GM12891 (cell line): ENCODE results near the gene CCDC92.

ENCODE experiments used
- POLR2AphosphoS5 ChIP-seq: IDR thresholded peaks from 2 replicates; pipeline ENCODE4 v1.6.1; 2011; ENCODE audit warnings: low read depth, low read length, control low read depth
- TAF1 ChIP-seq: IDR thresholded peaks from 2 replicates; pipeline ENCODE4 v1.6.1; 2011; ENCODE audit warnings: low read depth, low read length, control low read depth

DNA sequence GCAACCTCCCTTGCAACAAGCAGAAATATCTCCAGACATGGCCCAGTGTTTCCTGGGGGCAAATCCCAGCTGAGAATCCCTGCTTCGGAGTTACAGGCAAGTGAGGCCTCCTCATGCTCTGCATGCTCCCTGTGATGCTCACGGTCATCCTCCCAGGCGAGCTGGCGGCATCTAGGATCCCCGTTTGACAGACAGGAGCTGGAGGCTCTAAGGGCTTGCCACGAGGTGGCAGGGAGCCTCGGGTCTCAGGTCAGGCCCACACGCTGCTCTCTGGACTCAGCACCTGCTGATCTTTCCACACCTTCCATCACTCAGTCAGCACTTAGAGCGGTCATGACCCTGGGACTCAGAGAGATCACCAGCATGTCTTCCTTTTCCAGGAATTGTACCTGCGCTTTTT, 79.8 kb downstream of the CCDC92 start:
- TF ChIP-seq TAF1 (no peak), POLR2AphosphoS5 (no peak)
